HepG2 (cell line): Measurements from ENCODE around the gene HELZ. TPM values are rescaled to one million over a fixed set of nuclear protein-coding genes. Genes with fewer than 3 reads are reported as not detected.

Source experiments
- CEBPG ChIP-seq: IDR thresholded peaks from 2 replicates; pipeline ENCODE4 v1.6.1; 2016
- CHD2 ChIP-seq: IDR thresholded peaks from 2 replicates; pipeline ENCODE4 v1.6.1; 2011; ENCODE audit warnings: low read depth, low read length, improper control_type of control experiment
- CREB1 ChIP-seq, 2 experiments: fragments of 450-650 bp in 1 of 2; IDR thresholded peaks; 2 replicates each; pipeline ENCODE4 v1.6.1; 2016 to 2017; ENCODE audit warnings: control low read depth in 1 of 2, mild to moderate bottlenecking in 1 of 2, missing compliant biosample characterization in 1 of 2, missing genetic modification characterization in 1 of 2
- GLI4 ChIP-seq: sonication (generic); formaldehyde crosslinking; IDR thresholded peaks from 2 replicates; pipeline ENCODE4 v1.5.1; 2020; ENCODE audit warnings: missing genetic modification reagents, mild to moderate bottlenecking, moderate library complexity, borderline replicate concordance
- IRF2 ChIP-seq: IDR thresholded peaks from 2 replicates; pipeline ENCODE4 v1.6.1; 2018; ENCODE audit warnings: missing genetic modification reagents, missing compliant biosample characterization
- KDM5B ChIP-seq: sonication (generic); formaldehyde crosslinking; IDR thresholded peaks from 2 replicates; pipeline ENCODE4 v1.4.0; 2020; ENCODE audit warnings: missing genetic modification reagents, mild to moderate bottlenecking, borderline replicate concordance
- MTF2 ChIP-seq: sonication (generic); formaldehyde crosslinking; IDR thresholded peaks from 2 replicates; pipeline ENCODE4 v1.5.0; 2020; ENCODE audit warnings: missing genetic modification reagents, borderline replicate concordance
- MYC ChIP-seq: sonication (generic); formaldehyde crosslinking; IDR thresholded peaks from 2 replicates; pipeline ENCODE4 v1.9.0; 2021; ENCODE audit warnings: missing genetic modification reagents, borderline replicate concordance
- NCOA5 ChIP-seq: sonication (generic); formaldehyde crosslinking; IDR thresholded peaks from 2 replicates; pipeline ENCODE4 v1.4.0; 2020; ENCODE audit warnings: missing genetic modification reagents
- NFYB ChIP-seq: sonication (generic); formaldehyde crosslinking; IDR thresholded peaks from 2 replicates; pipeline ENCODE4 v1.4.0; 2020; ENCODE audit warnings: missing genetic modification reagents
- ONECUT2 ChIP-seq: sonication (generic); formaldehyde crosslinking; IDR thresholded peaks from 2 replicates; pipeline ENCODE4 v1.4.0; 2020; ENCODE audit warnings: missing genetic modification reagents
- PHF21A ChIP-seq: sonication (generic); formaldehyde crosslinking; IDR thresholded peaks from 2 replicates; pipeline ENCODE4 v1.5.0; 2020; ENCODE audit warnings: mild to moderate bottlenecking, missing genetic modification reagents
- SKI ChIP-seq: fragments of 450-650 bp; IDR thresholded peaks from one replicate; pipeline ENCODE4 v1.6.1; 2018; ENCODE audit warnings: mild to moderate bottlenecking; ENCODE audit not compliant: partially characterized antibody
- SMYD3 ChIP-seq: sonication (generic); formaldehyde crosslinking; IDR thresholded peaks from 2 replicates; pipeline ENCODE4 v1.8.1; 2023; ENCODE audit warnings: mild to moderate bottlenecking, missing genetic modification reagents
- SOX13 ChIP-seq, 3 experiments: fragments of 450-650 bp in 1 of 3; sonication (generic) in 1 of 3; formaldehyde crosslinking in 1 of 3; IDR thresholded peaks in 2 of 3; conservative IDR thresholded peaks in 1 of 3; 2 replicates each; pipeline versions ENCODE4 v1.5.0 to v1.6.1; 2016 to 2020; ENCODE audit warnings: antibody characterized with exemption in 1 of 3, mild to moderate bottlenecking in 1 of 3, missing compliant biosample characterization in 1 of 3, missing genetic modification reagents in 1 of 3, moderate library complexity in 1 of 3
- SOX5 ChIP-seq: IDR thresholded peaks from 2 replicates; pipeline ENCODE4 v1.6.1; 2016; ENCODE audit warnings: borderline replicate concordance
- SRF ChIP-seq: IDR thresholded peaks from 2 replicates; pipeline ENCODE4 v1.6.1; 2011; ENCODE audit warnings: mild to moderate bottlenecking, low read depth, low read length, moderate library complexity
- TFDP1 ChIP-seq: IDR thresholded peaks from 2 replicates; pipeline ENCODE4 v1.6.1; 2016; ENCODE audit warnings: missing compliant biosample characterization, missing genetic modification reagents, borderline replicate concordance
- ZBTB7B ChIP-seq: sonication (generic); formaldehyde crosslinking; IDR thresholded peaks from 2 replicates; pipeline ENCODE4 v1.4.0; 2020; ENCODE audit warnings: missing genetic modification reagents
- ZC3H4 ChIP-seq: sonication (generic); formaldehyde crosslinking; IDR thresholded peaks from 2 replicates; pipeline ENCODE4 v1.4.0; 2020; ENCODE audit warnings: missing genetic modification reagents, borderline replicate concordance
- ZEB1 ChIP-seq: IDR thresholded peaks from 2 replicates; pipeline ENCODE4 v1.6.1; 2012; ENCODE audit warnings: mild to moderate bottlenecking, low read depth, inconsistent platforms; ENCODE audit not compliant: insufficient replicate concordance
- ZFAT ChIP-seq: sonication (generic); formaldehyde crosslinking; conservative IDR thresholded peaks from 2 replicates; pipeline ENCODE4 v1.8.1; 2023; ENCODE audit warnings: missing genetic modification reagents, inconsistent platforms
- ZFP36L2 ChIP-seq: sonication (generic); formaldehyde crosslinking; IDR thresholded peaks from 2 replicates; pipeline ENCODE4 v1.4.0; 2020; ENCODE audit warnings: missing genetic modification reagents
- ZNF230 ChIP-seq: sonication (generic); formaldehyde crosslinking; IDR thresholded peaks from 2 replicates; pipeline ENCODE4 v1.4.0; 2020; ENCODE audit warnings: mild to moderate bottlenecking, missing genetic modification reagents
- ZNF282 ChIP-seq: fragments of 450-650 bp; IDR thresholded peaks from 2 replicates; pipeline ENCODE4 v1.6.1; 2018; ENCODE audit not compliant: partially characterized antibody
- ZNF326 ChIP-seq: sonication (generic); formaldehyde crosslinking; IDR thresholded peaks from 2 replicates; pipeline ENCODE4 v1.4.0; 2020; ENCODE audit warnings: missing genetic modification reagents, borderline replicate concordance
- ZNF557 ChIP-seq: sonication (generic); formaldehyde crosslinking; IDR thresholded peaks from 2 replicates; pipeline ENCODE4 v1.4.0; 2020; ENCODE audit warnings: missing genetic modification reagents
- ZNF773 ChIP-seq: sonication (generic); formaldehyde crosslinking; IDR thresholded peaks from 2 replicates; pipeline ENCODE4 v1.4.0; 2020; ENCODE audit warnings: missing genetic modification reagents, borderline replicate concordance
- ZSCAN20 ChIP-seq: sonication (generic); formaldehyde crosslinking; IDR thresholded peaks from 2 replicates; pipeline ENCODE4 v1.4.0; 2020; ENCODE audit warnings: missing genetic modification reagents, mild to moderate bottlenecking, borderline replicate concordance
- polyA plus RNA-seq, 8 experiments: library from polyadenylated mRNA; depleted of rRNA in 3 of 8; stranded (reverse) in 7 of 8; unstranded in 1 of 8; fragments of >200 nt; fragmentation: Illumina TruSeq in 4 of 8; extraction: Trizol in 4 of 8; gene quantifications; 2 replicates each; pipeline versions ENCODE4 v1.2.1 to v1.2.3, GENCODE V29; 2011 to 2016; ENCODE audit warnings: low read depth in 4 of 8, missing spikeins in 1 of 8, mixed read lengths in 1 of 8; ENCODE audit not compliant: insufficient read depth in 1 of 8
- total RNA-seq, 5 experiments: library from RNA; depleted of rRNA; stranded (reverse); fragments of >200 nt; fragmentation: Illumina TruSeq; extraction: Trizol; gene quantifications; 2 replicates each; pipeline ENCODE4 v1.2.3, GENCODE V29; 2016; ENCODE audit warnings: low read depth in 1 of 5
- TF ChIP-seq, protein P1 (sequence below): sonication (generic); formaldehyde crosslinking; IDR thresholded peaks from 2 replicates; pipeline ENCODE4 v1.5.0; 2020; ENCODE audit warnings: mild to moderate bottlenecking, missing genetic modification reagents

The HELZ gene
- total and polyA plus RNA-seq, 2 of the 13 experiments (the other 11 are each of a cell fraction or from before 2014, with no cell fraction given): 35.3 to 52.4 TPM

- no peak for TF ChIP-seq TFDP1
- peak; percentile 37; the same call in 1 of the 2 replicates for TF ChIP-seq SOX5 (CRISPR knock-in tag)
- no peak for TF ChIP-seq ZC3H4 (CRISPR knock-in tag)
- no peak for TF ChIP-seq ZNF773 (CRISPR knock-in tag)
- TF ChIP-seq CHD2: no peak
- TF ChIP-seq CEBPG (CRISPR knock-in tag): peak; percentile 38; the same call in 1 of the 2 replicates
- no peak for TF ChIP-seq ZSCAN20
- TF ChIP-seq SRF: 0 out of 2 replicates have a peak, but pooled peaks have one; percentile 36
- TF ChIP-seq, protein P1, sequence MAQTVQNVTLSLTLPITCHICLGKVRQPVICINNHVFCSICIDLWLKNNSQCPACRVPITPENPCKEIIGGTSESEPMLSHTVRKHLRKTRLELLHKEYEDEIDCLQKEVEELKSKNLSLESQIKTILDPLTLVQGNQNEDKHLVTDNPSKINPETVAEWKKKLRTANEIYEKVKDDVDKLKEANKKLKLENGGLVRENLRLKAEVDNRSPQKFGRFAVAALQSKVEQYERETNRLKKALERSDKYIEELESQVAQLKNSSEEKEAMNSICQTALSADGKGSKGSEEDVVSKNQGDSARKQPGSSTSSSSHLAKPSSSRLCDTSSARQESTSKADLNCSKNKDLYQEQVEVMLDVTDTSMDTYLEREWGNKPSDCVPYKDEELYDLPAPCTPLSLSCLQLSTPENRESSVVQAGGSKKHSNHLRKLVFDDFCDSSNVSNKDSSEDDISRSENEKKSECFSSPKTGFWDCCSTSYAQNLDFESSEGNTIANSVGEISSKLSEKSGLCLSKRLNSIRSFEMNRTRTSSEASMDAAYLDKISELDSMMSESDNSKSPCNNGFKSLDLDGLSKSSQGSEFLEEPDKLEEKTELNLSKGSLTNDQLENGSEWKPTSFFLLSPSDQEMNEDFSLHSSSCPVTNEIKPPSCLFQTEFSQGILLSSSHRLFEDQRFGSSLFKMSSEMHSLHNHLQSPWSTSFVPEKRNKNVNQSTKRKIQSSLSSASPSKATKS (CRISPR knock-in tag): no peak
- TF ChIP-seq ZFAT: no peak
- TF ChIP-seq CREB1 (IDR thresholded peaks at IDR 0.05): peak; percentile 18; the same call in 1 of the 2 replicates
- no peak for TF ChIP-seq CREB1 (CRISPR knock-in tag; IDR thresholded peaks at IDR 0.05)
- TF ChIP-seq ZFP36L2 (CRISPR knock-in tag): no peak
- TF ChIP-seq KDM5B (CRISPR knock-in tag): no peak
- 0 out of 2 replicates have a peak, but pooled peaks have one; percentile 21 for TF ChIP-seq PHF21A (CRISPR knock-in tag)
- TF ChIP-seq ZNF326: no peak
- TF ChIP-seq NCOA5 (CRISPR knock-in tag): no peak
- no peak for TF ChIP-seq MTF2 (CRISPR knock-in tag)
- no peak for TF ChIP-seq ZNF282
- no peak for TF ChIP-seq ZNF230
- TF ChIP-seq MYC: no peak
- no peak for TF ChIP-seq ZNF557 (CRISPR knock-in tag)
- no peak for TF ChIP-seq ZEB1
- TF ChIP-seq IRF2 (CRISPR knock-in tag): no peak
- TF ChIP-seq ONECUT2 (CRISPR knock-in tag): no peak
- TF ChIP-seq ZBTB7B (CRISPR knock-in tag): no peak
- 0 out of 2 replicates have a peak, but pooled peaks have one; percentile 27 for TF ChIP-seq NFYB (CRISPR knock-in tag)
- TF ChIP-seq SOX13 (IDR thresholded peaks at IDR 0.05): no peak
- TF ChIP-seq SOX13 (CRISPR knock-in tag; conservative IDR thresholded peaks at IDR 0.05 in 1 of 2, IDR thresholded peaks at IDR 0.05 in 1 of 2): peak in 1 of 2 experiments; percentile 51; a peak in 2 of 4 replicates
- TF ChIP-seq GLI4 (CRISPR knock-in tag): no peak
- TF ChIP-seq SMYD3: no peak
- no peak for TF ChIP-seq SKI
Measured at GRCh38 chr17:67279115-67279514, 34.1 kb upstream of the HELZ start (continued).
